ENCODE measurements around the gene MAP2.

Gene MAP2

DNA sequence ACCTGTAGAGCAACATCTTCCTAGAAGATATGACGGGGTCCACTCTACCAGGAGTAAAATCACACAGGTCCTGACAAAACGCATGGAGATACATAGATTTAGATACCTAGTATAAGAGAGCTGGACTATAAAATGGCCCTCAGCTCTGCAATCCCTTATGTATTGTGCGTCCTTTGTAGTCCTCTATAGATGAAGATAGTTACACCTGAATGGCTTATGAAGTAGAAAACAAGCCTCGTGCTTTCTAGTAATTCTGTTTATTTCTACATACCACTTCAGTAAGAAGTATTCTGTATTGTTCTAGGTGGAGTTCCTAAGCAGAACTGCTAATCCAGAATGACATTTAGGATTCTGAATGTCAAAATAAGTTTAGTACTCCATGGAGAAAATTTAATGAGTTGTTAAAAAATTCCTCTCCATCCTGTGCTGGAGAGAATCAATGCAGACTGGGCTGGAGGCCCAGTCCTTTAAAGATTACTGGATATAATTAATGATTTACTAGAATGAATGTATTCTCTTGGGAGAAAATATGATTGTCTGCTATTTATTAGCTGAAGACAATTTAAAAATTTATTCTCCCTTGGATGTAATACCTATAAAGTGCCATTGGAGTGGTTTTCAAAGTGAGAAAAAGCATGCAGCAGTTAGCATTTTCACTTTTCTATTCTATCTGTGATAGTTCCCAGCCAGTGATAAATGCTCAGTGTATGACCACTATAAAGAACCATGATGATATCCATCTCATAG is 200.5 kb downstream of the MAP2 start:
- H3K4me3 Mint-ChIP-seq = no peak overlapping the region
- peaks cover 0 to 2% of the 10 kb centered on the region in 2 donors for H3K36me3 Mint-ChIP-seq
- peaks cover 6 to 9% of the 10 kb centered on the region in 2 donors for H3K4me1 Mint-ChIP-seq
- H3K9me3 Mint-ChIP-seq = peaks cover 0 to 1% of the 10 kb centered on the region in 2 donors
- H3K27ac Mint-ChIP-seq = no peak overlapping the region
- no peak for ATAC-seq (replicated peaks)
- H3K27me3 Mint-ChIP-seq = no peaks in the 10 kb centered on the region
- no peak for DNase-seq

DNA sequence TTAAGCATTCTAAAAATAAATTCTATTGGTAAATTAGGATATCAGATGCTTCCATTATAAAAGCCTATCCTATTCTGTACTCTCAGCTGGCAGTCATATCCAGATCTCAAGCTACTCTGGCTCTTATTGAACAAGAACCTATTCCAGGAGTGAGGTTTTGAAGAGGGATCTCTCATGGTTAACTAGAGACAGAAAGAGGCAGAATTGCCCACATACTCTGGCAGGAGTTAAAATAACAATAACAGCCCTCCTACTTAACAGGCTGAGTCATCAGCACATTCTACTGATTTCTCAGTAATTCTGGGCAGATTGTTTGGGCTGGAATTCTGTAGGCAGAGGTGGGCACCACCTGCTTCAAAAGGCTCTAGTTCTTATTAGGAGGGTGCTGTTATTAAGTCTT is 205.8 kb downstream of the MAP2 start:
- DNase-seq = no peak
- Mint-ChIP-seq H3K4me1 (no peaks in the 10 kb centered on the region), H3K9me3 (no peaks in the 10 kb centered on the region), H3K36me3 (peaks cover 0 to 2% of the 10 kb centered on the region in 2 donors), H3K4me3 (no peak overlapping the region), H3K27ac (no peak overlapping the region), H3K27me3 (no peaks in the 10 kb centered on the region)
- no peak for ATAC-seq (replicated peaks)

DNA sequence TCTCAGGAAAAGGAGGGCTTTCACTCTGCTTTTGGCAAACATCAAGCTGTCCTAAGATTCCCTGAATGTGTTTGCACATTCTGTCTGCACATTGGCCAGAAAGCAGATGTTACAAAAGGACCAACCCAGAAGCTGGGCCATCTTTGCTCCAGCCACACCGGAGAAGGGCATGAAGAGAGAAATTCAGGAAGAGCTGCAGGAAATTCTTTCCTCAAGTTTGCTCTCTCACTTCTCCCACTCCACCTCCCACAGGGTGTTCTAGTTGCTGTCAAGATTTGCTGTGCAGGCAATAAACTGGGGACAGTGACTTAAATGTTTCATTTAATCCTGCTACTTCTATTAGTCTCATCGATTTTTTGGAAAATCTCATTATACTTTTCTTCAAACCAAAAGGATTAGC is 210.1 kb downstream of the MAP2 start:
- ATAC-seq (replicated peaks) = no peak
- H3K4me1 Mint-ChIP-seq = no peaks in the 10 kb centered on the region
- DNase-seq = no peak
- no peak overlapping the region for H3K27ac Mint-ChIP-seq
- no peaks in the 10 kb centered on the region for H3K27me3 Mint-ChIP-seq
- no peaks in the 10 kb centered on the region for H3K36me3 Mint-ChIP-seq
- H3K4me3 Mint-ChIP-seq = no peak overlapping the region
- no peaks in the 10 kb centered on the region for H3K9me3 Mint-ChIP-seq

DNA sequence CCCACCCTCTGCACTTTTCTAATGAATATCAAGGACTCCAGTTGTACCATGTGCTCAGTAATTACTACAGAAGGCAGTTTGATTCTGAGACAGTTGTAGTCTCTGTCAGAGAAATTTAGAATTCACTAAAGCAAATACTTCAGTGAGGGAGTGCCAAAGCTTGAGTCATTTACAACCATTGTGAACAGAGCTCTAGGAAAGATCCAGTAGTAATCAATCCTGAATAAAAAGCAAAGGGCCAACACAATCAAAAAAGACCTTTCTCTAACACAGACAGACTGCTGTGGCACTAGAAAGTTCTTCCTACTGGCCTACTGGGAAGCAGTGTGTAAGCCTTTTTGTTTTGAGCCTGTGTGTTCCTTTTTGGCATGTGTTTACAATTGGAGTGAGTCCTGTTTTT is 212.2 kb downstream of the MAP2 start:
- DNase-seq (no peak), ATAC-seq (replicated peaks) (no peak)
- Mint-ChIP-seq H3K36me3 (no peaks in the 10 kb centered on the region), H3K27ac (no peak overlapping the region), H3K9me3 (no peaks in the 10 kb centered on the region), H3K27me3 (no peaks in the 10 kb centered on the region), H3K4me1 (no peaks in the 10 kb centered on the region), H3K4me3 (no peak overlapping the region)

DNA sequence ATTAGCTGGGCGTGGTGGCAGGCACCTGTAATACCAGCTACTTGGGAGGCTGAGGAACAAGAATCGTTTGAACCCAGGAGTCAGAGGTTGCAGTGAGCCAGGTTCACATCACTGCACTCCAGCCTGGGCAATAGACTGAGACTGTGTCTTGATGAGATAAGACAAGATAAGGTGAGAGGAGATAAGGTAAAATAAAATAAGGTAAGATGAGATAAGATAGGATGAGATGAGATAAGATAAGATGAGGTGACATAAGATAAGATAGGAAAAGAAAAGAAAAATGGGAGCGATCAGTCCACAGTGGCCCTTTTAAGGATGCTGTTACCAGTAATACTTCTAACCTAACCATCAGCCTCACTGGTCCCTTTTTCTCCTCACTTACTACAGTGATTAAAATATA is 213.4 kb downstream of the MAP2 start:
- Mint-ChIP-seq H3K36me3 (no peaks in the 10 kb centered on the region), H3K9me3 (no peaks in the 10 kb centered on the region), H3K27ac (no peak overlapping the region), H3K4me3 (no peak overlapping the region), H3K27me3 (no peaks in the 10 kb centered on the region), H3K4me1 (no peaks in the 10 kb centered on the region)
- DNase-seq (no peak), ATAC-seq (replicated peaks) (no peak)

DNA sequence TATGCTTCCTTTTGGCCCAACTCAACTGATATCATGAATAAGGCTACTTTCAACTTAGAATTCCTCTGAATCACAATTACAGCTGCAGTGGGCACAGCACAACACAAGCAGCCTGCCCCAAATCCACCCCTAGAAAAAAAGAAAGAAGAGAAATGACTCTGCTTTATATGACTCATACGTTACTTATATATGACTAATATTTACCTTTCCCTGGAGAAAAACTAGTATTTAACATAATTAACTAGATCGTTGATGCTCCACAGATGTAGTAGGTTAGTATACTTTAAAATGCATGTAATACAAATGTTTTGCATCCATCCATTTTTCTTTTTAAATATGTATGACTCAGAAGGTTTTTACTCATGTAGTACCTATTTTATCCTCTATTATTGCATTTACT is 214.5 kb downstream of the MAP2 start:
- DNase-seq = no peak
- Mint-ChIP-seq H3K4me1 (no peaks in the 10 kb centered on the region), H3K27me3 (no peaks in the 10 kb centered on the region), H3K4me3 (no peak overlapping the region), H3K36me3 (no peaks in the 10 kb centered on the region), H3K27ac (no peak overlapping the region), H3K9me3 (no peaks in the 10 kb centered on the region)
- ATAC-seq (replicated peaks) = peak in 1 of 2 donors; percentile 54

DNA sequence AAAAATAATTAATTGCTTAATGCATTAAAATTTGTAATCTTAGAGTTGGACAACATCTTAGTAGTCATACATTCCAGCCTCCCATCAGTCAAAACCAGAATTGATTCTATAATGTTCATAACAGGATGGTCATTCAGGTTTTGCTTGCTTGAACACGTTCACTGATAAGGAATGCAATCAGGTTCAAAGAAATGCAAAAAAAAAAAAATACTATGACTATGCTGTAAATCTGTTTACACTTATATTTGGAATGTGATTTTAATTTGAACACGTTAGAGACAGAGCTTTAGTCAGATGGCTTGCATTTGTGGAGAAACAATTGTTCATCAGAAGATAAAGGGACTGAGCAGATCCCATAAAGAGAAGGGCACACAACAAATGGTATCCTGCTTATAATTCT is 216.5 kb downstream of the MAP2 start:
- Mint-ChIP-seq H3K27ac (no peak overlapping the region), H3K36me3 (no peaks in the 10 kb centered on the region), H3K4me3 (no peak overlapping the region), H3K4me1 (no peaks in the 10 kb centered on the region), H3K27me3 (no peaks in the 10 kb centered on the region), H3K9me3 (no peaks in the 10 kb centered on the region)
- ATAC-seq (replicated peaks) (no peak), DNase-seq (no peak)

DNA sequence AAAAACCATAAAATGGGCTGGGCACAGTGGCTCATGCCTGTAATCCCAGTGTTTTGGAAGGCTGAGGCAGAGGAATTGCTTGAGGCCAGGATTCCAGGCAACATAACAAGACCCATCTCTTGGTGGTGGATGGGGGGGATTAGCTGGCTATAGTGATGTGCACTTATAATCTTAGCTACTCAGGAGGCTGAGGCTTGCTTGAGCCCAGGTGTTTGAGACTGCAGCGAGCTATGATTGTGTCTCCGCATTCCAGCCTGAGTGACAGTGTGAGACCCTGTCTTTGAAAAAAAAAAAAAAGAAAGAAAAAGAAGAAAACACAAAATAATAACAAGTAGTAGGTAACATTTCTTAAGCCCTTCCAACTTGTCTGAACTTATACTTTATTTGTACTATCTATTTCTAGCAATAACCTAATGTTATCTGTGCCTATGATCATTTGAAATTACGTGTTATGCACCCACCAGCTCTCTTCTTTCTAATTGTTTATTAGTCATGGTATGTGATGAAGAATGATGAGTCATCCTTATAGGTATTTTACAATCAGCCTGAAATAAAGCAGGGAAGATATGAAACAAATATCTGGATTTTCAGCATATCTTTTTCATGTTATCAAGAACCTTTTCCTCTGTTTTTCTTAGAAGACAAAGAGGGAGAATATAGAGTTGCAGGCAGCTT is 218.4 kb downstream of the MAP2 start:
- Mint-ChIP-seq H3K27ac (no peak overlapping the region), H3K4me1 (no peaks in the 10 kb centered on the region), H3K27me3 (no peaks in the 10 kb centered on the region), H3K9me3 (peaks cover 0 to 2% of the 10 kb centered on the region in 2 donors), H3K4me3 (no peak overlapping the region), H3K36me3 (peaks cover 0 to 2% of the 10 kb centered on the region in 2 donors)
- DNase-seq (no peak), ATAC-seq (replicated peaks) (no peak)

DNA sequence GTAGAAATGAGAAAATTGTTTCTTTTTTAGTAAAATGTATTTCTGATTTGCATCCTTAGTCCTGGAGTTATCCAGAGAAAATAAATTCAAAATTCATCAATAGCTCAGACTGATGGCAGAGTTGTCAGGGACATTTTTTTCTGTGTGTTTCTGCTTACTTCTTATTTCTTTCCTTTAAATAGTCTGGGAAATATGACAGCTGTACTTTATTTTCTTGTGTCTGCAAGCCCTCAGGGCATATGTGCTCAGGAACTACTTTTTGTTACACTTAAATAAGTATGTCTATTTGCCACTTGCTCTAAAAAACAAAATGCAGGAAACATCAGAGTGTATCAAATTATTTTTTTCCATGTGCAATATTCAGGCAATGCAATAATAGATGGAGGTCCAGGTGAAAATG is 221.0 kb downstream of the MAP2 start:
- peaks cover 0 to 2% of the 10 kb centered on the region in 2 donors for H3K9me3 Mint-ChIP-seq
- H3K4me3 Mint-ChIP-seq = no peak overlapping the region
- peaks cover 0 to 2% of the 10 kb centered on the region in 2 donors for H3K36me3 Mint-ChIP-seq
- H3K4me1 Mint-ChIP-seq = no peaks in the 10 kb centered on the region
- DNase-seq (no peak), ATAC-seq (replicated peaks) (no peak)
- no peak overlapping the region for H3K27ac Mint-ChIP-seq
- no peaks in the 10 kb centered on the region for H3K27me3 Mint-ChIP-seq

DNA sequence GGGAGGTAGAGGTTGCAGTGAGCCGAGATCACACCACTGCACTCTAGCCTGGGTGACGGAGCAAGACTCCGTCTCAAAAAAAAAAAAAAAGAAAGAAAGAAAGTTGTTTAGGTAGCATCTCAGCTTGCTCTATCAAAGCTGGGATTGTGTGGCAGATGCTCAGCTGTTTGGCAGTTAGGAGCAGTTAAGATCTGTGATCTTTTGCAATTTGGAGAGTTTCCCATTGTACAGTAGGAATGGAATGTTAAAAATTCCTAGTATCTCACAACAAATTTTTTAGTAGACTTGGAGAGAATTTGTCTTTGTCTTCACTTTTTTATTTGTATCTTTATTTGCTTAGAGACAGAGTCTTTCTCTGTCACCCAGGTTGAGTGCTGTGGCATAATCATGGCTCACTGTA is 224.9 kb downstream of the MAP2 start:
- no peak for ATAC-seq (replicated peaks)
- H3K4me1 Mint-ChIP-seq = no peaks in the 10 kb centered on the region
- no peak overlapping the region for H3K4me3 Mint-ChIP-seq
- peaks cover 0 to 2% of the 10 kb centered on the region in 2 donors for H3K36me3 Mint-ChIP-seq
- H3K27me3 Mint-ChIP-seq = no peaks in the 10 kb centered on the region
- peaks cover 0 to 2% of the 10 kb centered on the region in 2 donors for H3K9me3 Mint-ChIP-seq
- DNase-seq = no peak
- H3K27ac Mint-ChIP-seq = no peak overlapping the region

DNA sequence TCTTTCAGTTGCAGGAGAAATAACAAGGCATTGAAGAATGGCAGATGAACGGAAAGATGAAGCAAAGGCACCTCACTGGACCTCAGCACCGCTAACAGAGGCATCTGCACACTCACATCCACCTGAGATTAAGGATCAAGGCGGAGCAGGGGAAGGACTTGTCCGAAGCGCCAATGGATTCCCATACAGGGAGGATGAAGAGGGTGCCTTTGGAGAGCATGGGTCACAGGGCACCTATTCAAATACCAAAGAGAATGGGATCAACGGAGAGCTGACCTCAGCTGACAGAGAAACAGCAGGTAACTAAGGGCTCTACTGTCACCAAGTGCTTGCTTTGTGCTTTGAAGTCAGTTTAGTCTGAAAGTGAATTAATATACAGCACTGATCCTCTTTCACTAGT is 229.3 kb downstream of the MAP2 start:
- Mint-ChIP-seq H3K9me3 (no peaks in the 10 kb centered on the region), H3K27ac (no peak overlapping the region), H3K4me3 (no peak overlapping the region), H3K27me3 (no peaks in the 10 kb centered on the region), H3K4me1 (no peaks in the 10 kb centered on the region), H3K36me3 (no peaks in the 10 kb centered on the region)
- ATAC-seq (replicated peaks) (no peak), DNase-seq (no peak)

DNA sequence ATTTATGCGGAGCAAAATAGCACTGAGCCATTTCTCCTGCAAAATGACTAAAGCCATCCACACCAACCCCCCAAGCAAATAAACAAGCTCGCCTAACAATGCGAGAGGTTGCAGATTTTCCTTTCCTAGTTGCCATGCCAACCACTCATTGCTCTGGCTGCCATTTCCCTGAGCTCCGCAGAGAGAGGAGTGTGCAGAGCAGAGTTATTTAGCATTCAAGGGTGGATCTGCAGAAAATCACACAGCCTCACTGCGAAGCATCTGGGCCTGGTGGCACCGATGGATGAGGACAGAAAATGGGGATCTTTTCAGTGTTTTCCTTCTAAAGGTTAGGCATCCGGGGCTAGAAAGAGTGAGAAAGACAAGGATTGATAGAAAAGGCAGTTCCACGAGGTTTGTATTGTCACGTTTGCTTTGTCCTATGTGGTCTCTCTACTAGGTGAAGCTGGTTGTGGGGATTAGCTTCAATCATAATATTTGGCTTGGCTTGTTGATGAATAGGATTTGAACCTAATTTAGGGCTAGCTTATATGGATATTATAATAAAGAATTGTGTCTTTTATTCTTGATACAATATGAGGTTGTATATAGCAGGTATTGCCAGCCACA is 237.5 kb downstream of the MAP2 start:
- Mint-ChIP-seq H3K4me1 (peaks cover 0 to 3% of the 10 kb centered on the region in 2 donors), H3K36me3 (peaks cover 0 to 2% of the 10 kb centered on the region in 2 donors), H3K4me3 (no peak overlapping the region), H3K27me3 (no peaks in the 10 kb centered on the region), H3K9me3 (no peaks in the 10 kb centered on the region), H3K27ac (no peak overlapping the region)
- no peak for DNase-seq
- no peak for ATAC-seq (replicated peaks)

DNA sequence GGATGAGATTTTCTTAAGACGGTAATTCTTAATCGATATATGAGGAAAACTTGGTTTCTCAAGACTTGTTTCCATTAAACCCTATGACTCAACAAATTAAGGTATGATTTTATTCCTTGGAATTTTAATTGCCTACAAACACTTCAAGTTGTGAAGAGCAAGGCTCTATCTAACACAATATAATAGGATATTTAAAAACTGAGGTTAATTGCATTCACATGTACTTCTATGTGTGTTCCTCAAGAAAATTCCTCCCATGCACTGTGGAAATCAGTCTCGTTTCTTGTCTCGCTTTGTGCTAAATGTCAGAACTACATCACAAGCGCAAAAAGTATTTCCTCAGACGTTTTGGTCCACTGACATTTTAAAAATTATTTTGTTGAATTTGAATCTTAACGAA is 238.2 kb downstream of the MAP2 start:
- DNase-seq (no peak), ATAC-seq (replicated peaks) (no peak)
- Mint-ChIP-seq H3K27ac (no peak overlapping the region), H3K27me3 (no peaks in the 10 kb centered on the region), H3K4me3 (no peak overlapping the region), H3K4me1 (peaks cover 0 to 3% of the 10 kb centered on the region in 2 donors), H3K36me3 (peaks cover 0 to 2% of the 10 kb centered on the region in 2 donors), H3K9me3 (no peaks in the 10 kb centered on the region)

DNA sequence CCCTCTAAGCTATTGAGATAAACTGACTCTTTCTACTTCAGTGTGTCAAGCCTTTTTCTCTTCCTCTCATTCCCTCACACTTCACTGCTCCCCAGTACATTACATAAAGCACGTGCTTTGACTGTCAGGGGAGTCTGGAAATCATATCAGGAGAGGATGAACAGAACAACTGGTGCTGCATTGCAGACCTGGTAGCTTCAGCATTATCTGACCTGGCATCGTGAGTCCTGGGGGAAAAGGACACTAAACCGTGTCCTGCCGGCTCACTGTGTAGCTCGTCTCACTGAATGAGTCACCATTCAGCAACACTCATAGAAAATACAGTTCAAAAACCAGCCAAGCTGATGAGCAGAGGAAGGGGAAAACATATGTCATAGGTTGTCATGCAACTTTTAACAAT is 239.3 kb downstream of the MAP2 start:
- peak; percentile 39 to 71 for ATAC-seq (replicated peaks)
- H3K4me1 Mint-ChIP-seq = peaks cover 0 to 3% of the 10 kb centered on the region in 2 donors
- H3K27ac Mint-ChIP-seq = no peak overlapping the region
- no peaks in the 10 kb centered on the region for H3K27me3 Mint-ChIP-seq
- H3K36me3 Mint-ChIP-seq = peaks cover 0 to 2% of the 10 kb centered on the region in 2 donors
- no peaks in the 10 kb centered on the region for H3K9me3 Mint-ChIP-seq
- H3K4me3 Mint-ChIP-seq = no peak overlapping the region
- no peak for DNase-seq

DNA sequence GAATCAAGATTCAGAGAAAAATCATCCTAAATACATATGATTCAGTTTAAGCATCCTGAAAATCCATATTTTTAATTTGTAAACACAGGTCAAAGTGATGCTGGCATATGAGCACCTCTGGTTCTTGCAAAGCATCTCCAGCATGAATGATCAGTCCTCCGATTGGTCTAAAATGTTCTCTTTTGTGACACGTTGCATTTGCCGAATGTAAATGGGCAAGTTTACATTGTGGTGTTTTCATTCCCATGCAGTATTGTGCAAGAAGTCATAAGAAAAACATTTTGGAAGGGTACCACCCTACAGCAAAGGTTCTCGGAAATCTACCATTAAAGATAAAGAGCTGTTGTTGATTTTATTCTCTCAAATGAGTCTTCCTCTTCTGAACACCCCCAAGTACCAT is 239.8 kb downstream of the MAP2 start:
- H3K27me3 Mint-ChIP-seq = no peaks in the 10 kb centered on the region
- H3K27ac Mint-ChIP-seq = no peak overlapping the region
- H3K9me3 Mint-ChIP-seq = no peaks in the 10 kb centered on the region
- H3K4me1 Mint-ChIP-seq = peaks cover 0 to 3% of the 10 kb centered on the region in 2 donors
- H3K4me3 Mint-ChIP-seq = no peak overlapping the region
- ATAC-seq (replicated peaks) = no peak
- H3K36me3 Mint-ChIP-seq = peaks cover 0 to 2% of the 10 kb centered on the region in 2 donors
- DNase-seq = no peak
